Loucy (cell line): Measurements from ENCODE around the gene CATSPERD.

Source experiments
- H2AFZ ChIP-seq: fragments of 200-600 bp; sonication (generic); 2 replicates; pipeline ENCODE4 v1.6.0; 2016; ENCODE audit warnings: antibody characterized with exemption, mild to moderate bottlenecking, low read length, moderate library complexity
- H3F3A ChIP-seq: fragments of 200-600 bp; 2 replicates; pipeline ENCODE4 v1.6.0; 2016; ENCODE audit warnings: antibody characterized with exemption, low read depth, mild to moderate bottlenecking
- H3K27me3 ChIP-seq: fragments of 200-600 bp; sonication (generic); 2 replicates; pipeline ENCODE4 v1.6.1; 2014; ENCODE audit warnings: low read length, mild to moderate bottlenecking; ENCODE audit not compliant: insufficient read depth, poor library complexity, severe bottlenecking
- H3K36me3 ChIP-seq: fragments of 200-600 bp; sonication (generic); 2 replicates; pipeline ENCODE4 v1.6.1; 2016; ENCODE audit warnings: low read length; ENCODE audit not compliant: insufficient read depth
- H3K4me1 ChIP-seq: fragments of 200-600 bp; sonication (generic); 2 replicates; pipeline ENCODE4 v1.5.1; 2014; ENCODE audit warnings: low read length, mild to moderate bottlenecking; ENCODE audit not compliant: insufficient read depth, poor library complexity, severe bottlenecking
- H3K4me2 ChIP-seq: fragments of 200-600 bp; sonication (generic); 2 replicates; pipeline ENCODE4 v1.6.0; 2014; ENCODE audit warnings: antibody characterized with exemption, low read length, low read depth, mild to moderate bottlenecking; ENCODE audit not compliant: poor library complexity, severe bottlenecking
- H3K4me3 ChIP-seq: fragments of 200-600 bp; sonication (generic); 2 replicates; pipeline ENCODE4 v1.5.1; 2014; ENCODE audit warnings: low read length, mild to moderate bottlenecking, mixed read lengths; ENCODE audit not compliant: poor library complexity, severe bottlenecking
- H3K79me2 ChIP-seq: fragments of 200-600 bp; sonication (generic); 2 replicates; pipeline ENCODE4 v1.6.1; 2014; ENCODE audit warnings: low read length; ENCODE audit not compliant: insufficient read depth
- H3K9ac ChIP-seq: fragments of 200-600 bp; sonication (generic); 2 replicates; pipeline ENCODE4 v1.6.0; 2014; ENCODE audit warnings: mild to moderate bottlenecking, low read depth, low read length, moderate library complexity; ENCODE audit not compliant: poor library complexity, severe bottlenecking
- H3K9me2 ChIP-seq: fragments of 200-600 bp; sonication (generic); replicated peaks from 2 replicates; pipeline ENCODE4 v1.6.1; 2016; ENCODE audit warnings: low read depth, low read length, mixed read lengths
- H3K9me3 ChIP-seq: fragments of 200-600 bp; sonication (generic); 2 replicates; pipeline ENCODE4 v1.6.1; 2014; ENCODE audit warnings: mild to moderate bottlenecking, antibody characterized with exemption, low read length, low read depth; ENCODE audit not compliant: insufficient read depth
- H4K20me1 ChIP-seq: fragments of 200-600 bp; sonication (generic); 2 replicates; pipeline ENCODE4 v1.6.0; 2014; ENCODE audit warnings: antibody characterized with exemption, low read length, mild to moderate bottlenecking; ENCODE audit not compliant: insufficient read depth, poor library complexity, severe bottlenecking
- CTCF ChIP-seq: fragments of 200-600 bp; sonication (generic); conservative IDR thresholded peaks from 2 replicates; pipeline ENCODE4 v1.5.1; 2014; ENCODE audit warnings: mild to moderate bottlenecking, antibody characterized with exemption, low read length
- EZH2phosphoT487 ChIP-seq: fragments of 200-600 bp; IDR thresholded peaks from 2 replicates; pipeline ENCODE4 v1.6.1; 2018; ENCODE audit warnings: antibody characterized with exemption, mild to moderate bottlenecking, moderate library complexity, borderline replicate concordance

The CATSPERD gene

GRCh38 chr19:5719961-5720790 lies at the start of gene CATSPERD, which contains the start of gene LONP1:
CATSPERD (plus strand) TSS chr19:5720637; CDS start chr19:5720738, 101 bp downstream.
LONP1 (minus strand) TSS chr19:5720146; CDS start chr19:5720132, 14 bp downstream.
- Histone ChIP-seq H3K36me3 (no peaks in the 10 kb centered on the region), H3K9me2 (no peaks in the 10 kb centered on the region), H2AFZ (peak within 1 kb of the TSS; percentile 93), H3F3A (no peaks in the 10 kb centered on the region), H4K20me1 (peaks cover 37% of the 10 kb centered on the region), H3K4me2 (peak within 1 kb of the TSS; percentile 93), H3K4me1 (peaks cover 22% of the 10 kb centered on the region), H3K9ac (peak within 1 kb of the TSS; percentile 92), H3K9me3 (no peaks in the 10 kb centered on the region), H3K79me2 (peaks cover 44% of the 10 kb centered on the region), H3K4me3 (peak within 1 kb of the TSS; percentile 100), H3K27me3 (no peaks in the 10 kb centered on the region)
- TF ChIP-seq EZH2phosphoT487 (no peak), CTCF (peak; percentile 75)

GRCh38 chr19:5671600-5671999 lies 48.8 kb upstream of the CATSPERD start:
- no peak overlapping the region for H3K9ac ChIP-seq
- no peak for TF ChIP-seq CTCF
- no peak for TF ChIP-seq EZH2phosphoT487
- H2AFZ ChIP-seq = no peak overlapping the region
- no peaks in the 10 kb centered on the region for H3K27me3 ChIP-seq
- H3F3A ChIP-seq = no peaks in the 10 kb centered on the region
- H3K4me1 ChIP-seq = no peaks in the 10 kb centered on the region
- H3K79me2 ChIP-seq = no peaks in the 10 kb centered on the region
- no peaks in the 10 kb centered on the region for H3K9me2 ChIP-seq
- no peaks in the 10 kb centered on the region for H4K20me1 ChIP-seq
- no peak overlapping the region for H3K4me3 ChIP-seq
- H3K36me3 ChIP-seq = peaks cover 31% of the 10 kb centered on the region; the same call in 1 of the 2 replicates
- H3K4me2 ChIP-seq = no peak overlapping the region
- no peaks in the 10 kb centered on the region for H3K9me3 ChIP-seq

- H3K4me2 ChIP-seq = no peak overlapping the region
Observed at GRCh38 chr19:5672708-5673459, 47.6 kb upstream of the CATSPERD start.

More at GRCh38 chr19:5672708-5673459, 47.6 kb upstream of the CATSPERD start:
- Histone ChIP-seq H3K9ac (no peak overlapping the region), H3K36me3 (peaks cover 18% of the 10 kb centered on the region; the same call in 1 of the 2 replicates), H3K9me3 (no peaks in the 10 kb centered on the region), H4K20me1 (no peaks in the 10 kb centered on the region), H3K79me2 (no peaks in the 10 kb centered on the region), H2AFZ (no peak overlapping the region), H3K9me2 (no peaks in the 10 kb centered on the region), H3K4me3 (no peak overlapping the region), H3K27me3 (no peaks in the 10 kb centered on the region), H3F3A (no peaks in the 10 kb centered on the region), H3K4me1 (no peaks in the 10 kb centered on the region)
- TF ChIP-seq CTCF (no peak), EZH2phosphoT487 (no peak)
